Measurements from ENCODE around the gene KATNIP.
"Not testable (repeated sequence)": the region's sequence is repeated elsewhere in the genome, so short reads cannot be mapped to it uniquely, and the experiment has no call there.

The KATNIP gene

DNA sequence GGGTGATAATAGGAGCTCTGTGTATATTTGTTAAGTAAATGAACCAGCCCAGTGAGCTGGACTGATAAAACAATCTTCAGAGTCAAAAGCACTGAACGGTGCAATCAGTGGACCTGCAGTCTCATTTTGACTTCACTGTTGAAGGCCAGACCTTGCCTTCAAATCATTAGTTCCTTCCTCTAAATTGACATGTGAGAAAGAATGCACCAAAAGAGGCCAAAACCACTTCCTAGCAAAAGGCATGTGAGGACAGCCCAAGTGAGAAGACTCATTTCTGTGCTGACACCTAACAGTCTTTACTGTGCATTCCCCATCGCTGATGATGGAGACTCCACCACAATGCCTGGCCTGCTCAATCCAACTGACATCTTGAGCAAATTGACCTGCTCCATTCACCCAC, 10.8 kb upstream of the KATNIP start:
- no peak for FAIRE-seq

DNA sequence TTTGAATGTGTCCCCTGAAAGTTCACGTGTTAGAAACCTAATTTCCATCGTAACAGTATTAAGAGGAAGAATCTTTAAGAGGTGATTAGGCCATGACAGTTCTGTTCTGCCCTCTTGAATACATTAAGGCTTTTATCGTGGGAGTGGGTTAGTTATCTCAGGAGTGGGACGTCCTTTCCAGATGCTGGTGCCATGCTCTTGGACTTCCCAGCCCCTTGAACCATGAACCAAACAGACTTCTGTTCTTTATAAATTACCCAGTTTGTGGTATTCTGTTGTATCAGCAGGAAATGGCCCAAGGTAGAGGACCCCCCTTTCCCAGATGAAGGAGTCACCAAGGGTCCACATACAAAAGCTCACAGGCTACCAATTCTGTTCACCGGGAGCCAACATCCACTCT, 10.3 kb upstream of the KATNIP start:
- no peak for FAIRE-seq

DNA sequence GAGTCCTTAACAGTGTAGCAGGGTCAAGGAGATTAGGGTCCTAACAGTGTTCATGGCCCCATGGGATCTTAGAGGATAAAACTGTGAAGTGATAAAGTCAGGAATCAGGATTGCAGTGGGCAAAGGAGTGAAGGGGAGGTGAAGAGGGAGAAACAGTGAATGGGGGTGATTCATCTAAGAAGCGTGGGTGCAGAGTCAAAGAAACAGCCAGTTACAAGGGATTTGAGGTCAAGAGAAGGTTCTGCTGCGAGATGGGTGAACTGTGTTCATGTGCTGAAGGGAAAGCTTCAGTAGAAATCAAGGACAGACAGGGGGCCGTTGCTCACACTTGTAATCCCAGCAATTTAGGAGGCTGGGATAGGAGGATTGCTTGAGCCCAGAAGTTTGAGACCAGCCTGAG, 6.1 kb upstream of the KATNIP start:
- no peak for FAIRE-seq

DNA sequence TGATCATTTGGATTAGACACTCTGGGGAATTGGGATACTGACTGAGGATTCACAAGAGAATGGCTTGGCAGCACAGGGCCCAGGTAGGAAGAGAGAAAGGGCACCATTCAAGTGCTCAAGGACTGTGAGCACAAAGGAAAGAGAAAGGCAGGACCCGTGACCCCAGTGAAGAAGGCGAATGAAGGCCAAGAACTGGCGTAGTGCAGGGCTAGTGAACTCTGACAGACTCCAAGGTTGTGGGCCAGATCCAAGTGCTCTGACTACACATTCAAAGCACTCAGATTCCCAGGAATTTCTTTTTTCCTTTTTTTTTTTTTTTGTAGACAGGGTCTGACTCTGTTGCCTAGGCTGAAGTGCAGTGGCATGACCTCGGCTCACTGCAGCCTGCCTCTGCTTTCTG, 5.3 kb upstream of the KATNIP start:
- no peak for FAIRE-seq

DNA sequence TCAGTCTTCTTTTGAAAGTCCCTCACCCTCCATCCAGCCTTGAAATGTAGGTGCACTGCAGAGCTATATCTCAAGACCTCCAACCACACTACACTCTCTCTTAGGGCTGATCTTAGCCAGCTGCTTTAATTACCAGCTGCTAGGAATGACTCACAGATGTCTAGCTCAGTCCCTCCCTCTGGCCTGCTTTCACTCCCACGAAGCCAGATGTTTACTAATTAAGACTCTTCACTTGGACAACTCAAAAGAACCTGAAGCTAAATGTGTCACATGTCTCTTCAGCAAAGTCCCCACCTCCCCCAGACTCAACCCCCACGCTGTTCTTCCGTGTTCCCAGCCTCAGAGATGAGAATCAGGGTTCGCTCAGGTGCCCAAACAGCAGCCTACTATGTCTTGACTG, 2.8 kb upstream of the KATNIP start:
- no peak for FAIRE-seq

DNA sequence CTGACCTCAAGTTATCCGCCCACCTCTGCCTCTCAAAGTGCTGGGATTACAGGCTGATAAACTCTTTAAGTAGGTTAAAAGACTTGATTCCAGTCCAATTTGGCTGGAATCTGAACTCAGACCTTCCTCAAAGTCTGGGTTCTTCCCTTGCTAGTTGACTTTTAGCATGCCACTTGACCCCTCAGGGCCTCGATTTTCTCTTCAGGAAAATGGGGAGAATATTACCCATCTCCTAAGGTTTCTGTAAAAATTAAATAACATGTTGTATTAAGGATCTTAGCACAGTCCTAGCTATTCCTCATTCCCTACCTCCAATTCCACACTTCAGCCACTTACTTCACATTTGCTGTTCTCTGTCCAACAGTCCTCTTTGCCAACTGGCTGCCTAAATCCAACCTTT, 2.1 kb upstream of the KATNIP start:
- FAIRE-seq: no peak

DNA sequence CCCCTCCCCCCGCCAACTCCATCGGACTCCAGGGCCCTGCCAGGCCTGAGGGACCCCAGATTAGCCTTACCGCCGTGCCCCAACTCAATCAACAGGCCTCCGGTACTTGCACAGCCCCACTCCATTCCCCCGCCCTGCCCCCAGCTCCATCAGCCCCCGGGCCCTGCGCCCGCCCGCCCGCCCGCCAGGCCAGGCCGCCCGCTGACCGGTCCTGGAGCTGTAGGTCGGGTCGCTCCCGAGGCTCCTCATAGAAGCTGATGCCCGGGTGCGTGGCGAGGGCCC, 539 bp upstream of the KATNIP start:
- no peak for FAIRE-seq

DNA sequence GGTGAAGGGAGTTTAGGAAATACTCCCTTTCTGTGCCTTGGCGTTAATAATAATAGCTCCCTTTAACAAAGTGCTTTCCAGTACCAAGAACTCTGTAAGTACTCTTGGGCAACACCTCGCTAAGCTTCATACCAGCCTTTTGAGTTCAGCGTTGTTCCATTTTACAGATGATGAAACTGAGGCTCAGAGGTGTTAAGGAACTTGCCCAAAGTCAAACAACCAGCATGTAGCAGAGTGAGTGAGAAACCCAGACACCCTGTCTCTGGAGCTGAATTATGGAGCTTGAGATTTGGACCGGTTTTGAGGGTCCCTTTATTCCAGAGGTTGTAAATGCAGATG, 607 bp downstream of the KATNIP start:
- FAIRE-seq: no peak

DNA sequence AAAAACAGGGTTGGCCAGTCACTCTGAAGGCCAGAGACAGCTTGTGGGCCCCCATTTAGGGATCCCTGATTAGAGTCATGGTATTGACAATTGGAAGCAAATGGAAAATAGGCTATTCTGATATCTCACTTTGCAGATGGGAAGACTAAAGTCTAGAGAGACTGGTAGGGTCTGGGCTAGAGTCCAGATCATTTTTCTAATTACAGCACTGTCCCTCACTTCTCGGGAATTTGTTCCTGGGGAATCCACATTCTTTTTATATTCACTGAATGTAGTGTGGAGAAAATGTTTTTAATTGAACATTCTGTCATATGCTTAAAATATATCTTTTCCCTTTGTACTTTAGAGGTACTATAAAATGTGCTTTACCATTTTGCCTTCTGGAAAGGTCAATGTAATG, 1.1 kb downstream of the KATNIP start:
- FAIRE-seq: no peak

DNA sequence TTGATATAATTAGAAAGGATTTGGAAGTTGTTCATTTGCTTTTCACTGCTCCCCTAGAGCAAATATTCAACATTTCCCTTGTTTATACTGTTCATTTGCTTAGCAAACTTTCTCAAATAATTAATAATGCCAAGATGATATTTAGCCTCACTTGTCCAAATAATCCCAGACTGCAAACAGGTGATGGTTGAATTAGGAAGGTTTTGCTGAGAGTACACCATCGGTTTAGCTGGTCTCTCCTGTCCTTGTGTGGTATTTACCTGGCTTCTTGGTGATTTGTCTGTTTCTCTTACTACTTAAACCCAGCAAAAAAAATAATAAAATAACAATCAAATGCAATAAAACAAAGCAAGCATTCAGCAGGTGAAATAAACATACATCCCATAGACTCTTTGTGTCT, 6.5 kb downstream of the KATNIP start:
- FAIRE-seq: no peak

DNA sequence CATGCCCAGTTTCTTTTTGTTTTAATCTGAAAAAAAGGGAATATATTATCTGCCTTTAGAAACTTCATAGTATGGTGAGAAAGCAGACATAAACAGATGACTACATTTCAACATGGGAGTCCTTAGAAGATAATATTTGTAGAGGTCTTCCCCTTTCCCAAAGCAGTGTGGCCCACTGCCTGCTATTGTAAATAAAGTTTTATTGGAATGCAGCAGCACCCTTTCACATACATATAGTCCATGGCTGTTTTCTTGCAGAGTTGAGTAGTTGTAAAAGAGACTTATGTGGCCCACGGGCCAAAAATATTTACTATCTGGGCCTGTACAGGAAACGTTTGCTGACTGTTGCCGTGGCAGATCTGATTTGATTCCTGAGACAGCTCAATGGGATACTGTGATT, 8.5 kb downstream of the KATNIP start:
- no peak for FAIRE-seq

DNA sequence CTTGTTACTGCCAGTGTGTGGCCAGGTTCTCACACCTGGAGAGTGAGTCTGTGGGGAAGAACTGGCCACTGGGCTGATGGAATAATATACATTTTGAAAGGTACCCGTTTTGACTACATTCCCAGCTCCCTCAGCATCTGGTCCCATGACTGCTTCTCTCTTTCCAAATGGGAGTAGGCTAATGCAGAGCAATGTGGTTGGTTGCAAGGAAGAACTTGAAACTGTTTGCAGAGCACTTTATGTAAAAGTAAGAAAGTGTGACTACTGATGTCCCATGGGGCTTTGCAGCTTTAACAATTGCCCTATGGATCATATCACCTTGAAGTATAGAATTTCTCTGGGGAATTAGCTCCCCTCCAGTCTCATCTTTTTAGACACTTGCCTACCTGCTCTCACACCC, 9.0 kb downstream of the KATNIP start:
- FAIRE-seq: no peak

DNA sequence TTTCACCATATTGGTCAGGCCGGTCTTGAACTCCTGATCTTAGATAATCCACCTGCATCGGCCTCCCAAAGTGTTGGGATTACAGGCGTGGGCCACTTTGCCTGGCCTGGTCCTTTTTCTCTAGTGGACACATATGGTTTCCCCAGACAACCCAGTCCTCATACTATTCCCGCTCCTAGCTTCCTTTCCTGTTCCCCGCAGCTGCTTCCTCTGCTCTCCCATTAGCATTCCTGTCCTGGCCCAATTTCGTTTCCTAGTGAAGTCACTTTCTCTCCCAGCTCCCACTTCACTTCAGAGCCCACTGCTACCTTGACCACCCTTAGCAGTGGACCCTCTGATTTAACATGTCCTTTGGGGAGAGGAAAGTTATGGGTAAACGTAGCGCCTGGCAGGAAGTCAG, 11.3 kb downstream of the KATNIP start:
- no peak for FAIRE-seq

DNA sequence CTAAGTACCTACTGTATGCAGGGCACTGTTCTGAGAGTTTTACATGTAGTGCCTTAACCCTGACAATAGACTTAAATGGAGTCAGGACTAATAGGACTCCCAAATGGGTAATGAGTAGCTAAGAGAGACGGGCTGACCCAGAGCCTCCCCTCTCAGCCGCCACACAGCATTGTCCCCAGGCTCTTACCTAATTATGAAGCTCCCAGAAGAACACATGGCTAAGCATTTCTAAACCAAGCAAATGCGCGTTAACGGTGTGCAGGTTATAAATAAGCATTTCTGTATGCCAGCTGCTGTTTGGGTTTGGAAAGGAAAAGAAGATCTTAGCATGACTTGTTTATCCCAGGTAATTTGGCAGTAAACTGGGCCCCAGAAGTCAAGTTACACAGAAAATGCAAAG, 14.3 kb downstream of the KATNIP start:
- no peak for FAIRE-seq

DNA sequence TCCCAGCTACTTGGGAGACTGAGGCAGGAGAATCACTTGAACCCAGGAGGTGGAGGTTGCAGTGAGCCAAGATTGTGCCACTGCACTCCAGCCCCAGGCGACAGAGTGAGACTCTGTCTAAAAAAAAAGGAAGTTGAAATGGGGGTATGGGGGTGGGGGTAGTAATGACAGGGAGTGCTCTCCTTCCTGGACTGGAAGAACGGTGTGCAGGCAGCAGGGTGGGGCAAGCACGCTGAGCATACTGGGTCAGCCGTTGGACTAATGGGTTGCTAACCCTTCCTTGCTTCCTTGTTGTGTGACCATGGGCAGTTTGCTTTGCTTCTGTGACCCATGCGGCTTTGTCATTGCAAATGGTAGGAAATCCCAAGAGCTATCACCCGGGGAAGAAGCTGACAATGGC, 16.5 kb downstream of the KATNIP start:
- FAIRE-seq: no peak

DNA sequence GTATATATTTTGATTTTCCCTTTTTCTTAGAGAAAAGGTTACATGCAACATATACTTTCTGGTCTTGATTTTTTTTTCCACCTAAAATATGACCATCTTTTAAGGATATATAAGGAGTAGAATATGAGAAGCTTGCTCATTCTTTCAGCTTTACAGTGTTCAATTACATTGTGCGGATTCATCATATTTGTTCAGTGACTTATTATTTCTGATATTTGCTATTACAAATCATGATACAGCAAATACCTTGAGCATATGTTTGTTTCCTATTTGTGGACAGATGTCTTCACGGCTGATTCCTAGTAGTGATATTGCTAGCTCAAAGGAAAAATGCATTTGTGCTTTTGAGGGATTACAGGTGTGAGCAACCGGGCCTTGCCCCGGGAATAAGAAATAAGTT, 18.1 kb downstream of the KATNIP start:
- no peak for FAIRE-seq

DNA sequence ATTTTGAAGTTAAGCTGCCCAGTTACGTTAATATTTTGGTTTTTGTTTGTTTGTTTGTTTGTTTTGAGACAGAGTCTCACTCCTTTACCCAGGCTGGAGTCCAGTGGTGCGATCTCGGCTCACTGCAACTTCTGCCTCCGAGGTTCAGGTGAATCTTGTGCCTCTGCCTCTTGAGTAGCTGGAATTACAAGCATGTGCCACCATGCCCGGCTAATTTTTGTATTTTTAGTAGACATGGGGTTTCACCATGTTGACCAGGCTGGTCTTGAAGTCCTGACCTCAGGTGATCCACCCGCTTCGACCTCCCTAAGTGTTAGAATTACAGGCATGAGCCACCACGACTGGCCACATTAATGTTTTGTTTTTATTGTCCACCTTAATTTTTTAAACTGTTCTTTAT, 21.0 kb downstream of the KATNIP start:
- FAIRE-seq: not testable (repeated sequence)

DNA sequence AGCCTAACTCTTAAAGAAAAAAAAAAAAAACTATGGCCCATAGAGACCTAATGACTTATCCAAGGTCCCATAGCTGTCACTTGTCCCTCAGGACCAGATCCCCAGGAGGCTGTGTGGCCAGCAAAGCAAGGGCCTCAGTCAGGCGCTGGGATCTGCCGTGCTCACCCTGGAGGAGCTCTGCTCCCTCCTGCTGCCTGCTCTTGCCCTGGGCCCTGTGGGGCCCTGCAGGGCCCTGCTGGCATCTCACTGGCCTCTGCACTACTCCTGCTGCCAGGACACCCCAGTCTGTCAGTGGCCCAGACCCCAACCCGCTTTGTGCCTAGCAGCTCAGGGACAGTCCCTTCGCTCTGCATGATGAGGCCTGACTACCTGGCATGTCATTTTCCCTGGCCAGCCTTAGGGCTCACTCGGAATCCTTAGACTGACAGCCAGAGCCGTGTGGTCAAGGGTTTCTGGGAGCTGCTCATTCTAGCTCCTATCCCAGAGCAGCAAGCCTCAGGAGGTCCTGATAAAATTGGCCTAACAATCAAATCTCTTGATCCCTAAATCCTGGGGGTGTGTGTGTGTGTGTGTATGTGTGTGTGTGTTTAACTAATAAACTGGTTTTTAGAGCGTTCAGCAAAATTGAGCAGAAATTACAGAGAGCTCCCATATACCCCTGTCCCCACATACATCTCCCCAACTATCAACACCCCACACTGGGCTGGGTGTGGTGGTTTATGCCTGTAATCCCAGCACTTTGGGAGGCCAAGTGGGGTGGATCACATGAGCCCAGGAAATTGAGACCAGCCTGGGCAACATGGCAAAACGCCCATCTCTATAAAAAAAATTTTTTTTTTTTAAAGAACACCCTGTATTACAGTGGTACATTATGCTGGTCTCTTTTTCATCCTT, 21.7 kb downstream of the KATNIP start:
- no peak for FAIRE-seq

DNA sequence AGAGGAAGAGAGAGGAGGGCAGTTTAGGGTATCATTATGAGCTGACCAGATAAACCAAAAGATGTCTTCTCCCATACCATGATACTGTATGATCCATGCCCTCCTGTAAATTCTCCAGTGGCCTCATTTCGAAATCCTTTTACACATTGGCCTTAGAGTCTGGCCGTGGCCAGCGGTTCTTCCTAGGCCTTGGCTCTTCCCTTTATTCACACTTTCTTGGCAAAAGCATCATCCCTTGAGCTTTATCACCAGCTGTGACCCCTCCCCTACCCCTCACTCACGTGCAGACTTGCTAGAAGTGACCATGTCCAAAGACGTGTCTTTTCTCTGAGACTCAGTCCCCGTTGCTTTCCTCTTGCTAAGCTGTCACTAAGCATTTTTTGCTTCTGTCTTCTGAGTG, 22.8 kb downstream of the KATNIP start:
- FAIRE-seq: no peak

DNA sequence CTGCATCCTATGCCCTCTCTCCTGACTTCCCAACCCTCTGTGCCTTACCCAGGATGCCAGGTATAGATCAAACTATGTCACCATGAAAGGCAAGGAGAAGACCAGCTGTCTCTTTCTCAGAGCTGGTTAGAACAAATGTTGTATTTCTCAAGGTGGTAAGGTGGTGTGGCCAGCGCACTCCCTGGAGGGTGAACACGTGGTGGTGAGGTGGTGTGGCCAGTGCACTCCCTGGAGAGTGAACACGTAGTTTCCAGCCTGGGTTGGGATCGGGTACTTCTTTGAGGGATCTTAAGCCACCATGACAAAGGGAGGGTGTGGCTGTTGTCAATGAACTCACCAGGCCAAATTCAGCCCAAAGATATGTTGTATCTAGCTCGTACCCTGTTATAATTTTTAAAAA, 26.8 kb downstream of the KATNIP start:
- no peak for FAIRE-seq

DNA sequence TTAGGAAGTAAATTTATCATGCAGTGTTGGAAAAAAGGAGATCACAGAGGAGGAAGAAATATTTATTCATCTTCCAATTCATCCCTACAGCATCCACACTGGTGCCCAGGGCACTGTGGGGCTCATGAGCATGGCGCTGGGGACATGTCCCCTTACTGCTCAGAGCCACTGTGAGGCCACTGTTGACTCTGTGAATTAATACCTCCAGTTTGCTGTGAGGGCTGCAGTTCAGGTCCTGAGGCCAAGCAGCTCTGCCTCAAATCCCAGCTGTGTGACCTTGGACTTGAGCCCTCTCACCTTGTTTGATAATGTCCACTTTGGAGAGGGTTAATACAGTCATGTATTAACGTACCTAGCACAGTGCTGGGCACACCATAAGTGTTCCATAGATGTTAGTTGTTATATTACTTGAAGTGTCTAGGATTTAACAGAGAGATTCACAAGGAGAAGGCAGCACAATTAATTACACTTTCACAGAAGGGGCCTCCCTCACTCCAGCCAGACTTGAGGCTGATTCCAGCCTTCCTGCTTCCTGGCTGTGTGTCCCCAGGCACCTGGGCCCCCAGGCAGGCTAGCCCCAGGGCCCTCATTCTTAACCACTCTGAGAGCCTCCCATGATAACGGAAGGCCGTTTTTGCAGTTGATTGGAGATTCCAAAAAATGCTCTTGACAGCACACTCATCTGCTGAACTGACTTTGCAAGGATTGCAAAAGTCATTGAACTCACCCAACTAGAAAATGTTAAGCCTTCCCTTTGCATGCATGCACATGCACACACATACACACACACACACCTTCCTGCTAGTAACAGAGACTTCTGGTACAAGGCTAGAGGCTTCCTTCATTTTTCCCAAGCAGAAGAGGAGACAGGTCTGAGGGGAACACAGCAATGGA, 29.4 kb downstream of the KATNIP start:
- no peak for FAIRE-seq

DNA sequence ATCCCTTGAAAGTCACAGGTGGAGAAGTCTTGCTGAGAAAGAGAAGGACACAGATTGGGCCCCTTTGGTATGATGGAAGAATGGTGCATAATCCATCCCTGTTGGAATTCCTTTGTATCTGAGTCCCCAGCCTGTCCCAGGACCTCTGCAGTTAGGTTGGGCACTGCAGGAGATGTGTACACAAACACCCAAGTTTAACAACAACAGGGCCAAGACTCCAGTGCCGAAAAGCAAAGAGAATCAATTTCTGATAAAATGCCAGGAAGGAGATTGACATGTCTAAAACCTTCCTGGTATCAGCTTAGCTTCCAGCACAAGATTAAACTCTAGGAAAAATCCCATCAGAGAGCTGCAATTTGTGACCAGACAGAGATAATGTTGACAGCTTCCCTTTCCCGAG, 32.9 kb downstream of the KATNIP start:
- no peak for FAIRE-seq

DNA sequence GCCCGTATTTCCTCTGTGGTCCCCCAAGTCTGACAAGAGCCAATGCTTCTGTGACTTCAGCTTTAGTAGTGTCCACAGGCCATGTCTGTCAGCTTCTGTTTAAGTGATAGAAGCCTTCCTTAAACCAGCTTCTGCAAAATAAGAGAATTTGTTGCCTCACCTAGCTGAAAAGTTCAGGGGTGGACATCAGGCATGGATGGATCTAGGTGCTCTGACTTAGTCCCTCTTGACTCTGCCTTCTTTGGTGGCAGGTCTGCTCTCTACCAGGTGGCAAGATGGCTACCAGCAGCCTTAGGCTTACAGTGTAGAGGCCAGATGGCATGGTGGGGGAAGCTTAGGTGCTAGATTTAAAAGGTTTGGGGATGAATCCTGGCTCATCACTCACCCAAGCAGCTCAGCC, 33.7 kb downstream of the KATNIP start:
- no peak for FAIRE-seq

DNA sequence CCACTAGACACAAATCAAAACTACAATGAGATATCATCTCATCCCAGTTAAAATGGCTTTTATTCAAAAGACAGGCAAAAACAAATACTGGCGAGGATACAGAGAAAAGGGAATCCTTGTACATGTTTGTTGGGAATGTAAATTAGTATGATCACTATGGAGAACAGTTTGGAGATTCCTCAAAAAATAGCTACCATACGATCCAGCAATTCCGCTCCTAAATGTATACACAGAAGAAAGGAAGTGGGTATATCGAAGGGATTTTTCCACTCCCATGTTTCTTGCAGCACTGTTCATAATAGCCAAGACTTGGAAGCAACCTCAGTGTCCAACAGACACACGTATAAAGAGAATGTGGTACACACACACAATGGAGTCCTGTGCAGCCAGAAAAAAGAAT, 35.3 kb downstream of the KATNIP start:
- FAIRE-seq: no peak

DNA sequence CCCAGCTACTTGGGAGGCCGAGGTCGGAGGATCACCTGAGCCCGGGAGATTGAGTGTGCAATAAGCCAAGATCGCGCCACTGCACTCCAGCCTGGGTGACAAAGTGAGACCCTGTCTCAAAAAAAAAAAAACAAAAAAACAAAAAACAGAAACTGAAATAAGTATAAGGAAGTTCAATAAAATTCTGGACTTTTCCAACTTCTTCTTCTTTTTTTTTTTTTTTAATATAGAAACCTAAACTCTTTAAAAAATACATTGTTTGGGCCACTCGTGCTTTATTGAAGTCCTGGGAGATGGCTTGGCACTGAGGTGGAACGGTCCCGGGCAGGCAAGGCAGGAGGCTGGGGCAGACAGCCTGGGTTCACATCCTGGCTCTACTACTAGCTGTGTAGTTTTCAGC, 36.8 kb downstream of the KATNIP start:
- FAIRE-seq: no peak
